C4-2B (cell line): ENCODE results near the gene COPS6.

ENCODE experiments used
- ZFX ChIP-seq: fragments of 450-650 bp; IDR thresholded peaks from 2 replicates; pipeline ENCODE4 v1.6.1; 2017
- TF ChIP-seq, protein P1 (sequence below): fragments of 450-650 bp; conservative IDR thresholded peaks from 2 replicates; pipeline ENCODE4 v1.5.1; 2017; ENCODE audit warnings: mild to moderate bottlenecking

DNA sequence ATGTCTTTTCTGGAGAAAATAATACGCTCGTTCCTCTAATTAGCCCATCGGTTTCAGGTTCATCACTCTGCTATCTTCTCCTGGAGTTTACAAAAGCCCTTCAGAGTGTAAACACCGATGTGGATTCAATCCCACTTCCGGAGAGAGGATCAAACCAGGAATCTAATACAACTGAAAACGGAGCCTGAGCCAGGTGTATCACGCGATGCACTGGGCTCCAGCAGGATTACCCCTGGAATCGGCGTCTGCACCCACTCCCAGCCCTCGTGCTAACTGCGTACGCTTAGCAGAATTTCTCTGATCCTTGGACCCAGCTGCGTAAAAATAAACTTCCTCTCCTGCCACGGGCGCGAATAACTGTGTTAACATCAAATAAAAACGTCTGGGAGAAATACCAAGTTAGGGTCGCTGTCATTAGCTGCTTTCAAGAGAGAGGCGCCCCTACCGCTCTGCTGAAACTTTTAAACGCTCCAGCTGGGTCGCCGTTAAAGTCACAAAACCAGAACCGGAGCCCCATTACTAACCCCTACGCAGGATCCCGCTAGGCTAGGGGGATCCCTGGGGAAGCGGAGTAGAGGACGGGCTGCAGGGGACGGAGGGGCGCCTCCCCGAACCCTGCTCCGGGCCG lies 7.7 kb upstream of the COPS6 start:
- TF ChIP-seq, protein P1, sequence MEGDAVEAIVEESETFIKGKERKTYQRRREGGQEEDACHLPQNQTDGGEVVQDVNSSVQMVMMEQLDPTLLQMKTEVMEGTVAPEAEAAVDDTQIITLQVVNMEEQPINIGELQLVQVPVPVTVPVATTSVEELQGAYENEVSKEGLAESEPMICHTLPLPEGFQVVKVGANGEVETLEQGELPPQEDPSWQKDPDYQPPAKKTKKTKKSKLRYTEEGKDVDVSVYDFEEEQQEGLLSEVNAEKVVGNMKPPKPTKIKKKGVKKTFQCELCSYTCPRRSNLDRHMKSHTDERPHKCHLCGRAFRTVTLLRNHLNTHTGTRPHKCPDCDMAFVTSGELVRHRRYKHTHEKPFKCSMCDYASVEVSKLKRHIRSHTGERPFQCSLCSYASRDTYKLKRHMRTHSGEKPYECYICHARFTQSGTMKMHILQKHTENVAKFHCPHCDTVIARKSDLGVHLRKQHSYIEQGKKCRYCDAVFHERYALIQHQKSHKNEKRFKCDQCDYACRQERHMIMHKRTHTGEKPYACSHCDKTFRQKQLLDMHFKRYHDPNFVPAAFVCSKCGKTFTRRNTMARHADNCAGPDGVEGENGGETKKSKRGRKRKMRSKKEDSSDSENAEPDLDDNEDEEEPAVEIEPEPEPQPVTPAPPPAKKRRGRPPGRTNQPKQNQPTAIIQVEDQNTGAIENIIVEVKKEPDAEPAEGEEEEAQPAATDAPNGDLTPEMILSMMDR, result no peak
- TF ChIP-seq ZFX, result no peak; the same call in 1 of the 2 replicates
